Measurements from ENCODE around the gene ATXN7L1. TPM values are rescaled to one million over a fixed set of nuclear protein-coding genes. Genes with fewer than 3 reads are reported as not detected.

ATXN7L1 gene
- total and polyA plus RNA-seq, 2 of the 13 experiments (the other 11 are each of a cell fraction or from before 2014, with no cell fraction given): 4.1 to 7.8 TPM

DNA sequence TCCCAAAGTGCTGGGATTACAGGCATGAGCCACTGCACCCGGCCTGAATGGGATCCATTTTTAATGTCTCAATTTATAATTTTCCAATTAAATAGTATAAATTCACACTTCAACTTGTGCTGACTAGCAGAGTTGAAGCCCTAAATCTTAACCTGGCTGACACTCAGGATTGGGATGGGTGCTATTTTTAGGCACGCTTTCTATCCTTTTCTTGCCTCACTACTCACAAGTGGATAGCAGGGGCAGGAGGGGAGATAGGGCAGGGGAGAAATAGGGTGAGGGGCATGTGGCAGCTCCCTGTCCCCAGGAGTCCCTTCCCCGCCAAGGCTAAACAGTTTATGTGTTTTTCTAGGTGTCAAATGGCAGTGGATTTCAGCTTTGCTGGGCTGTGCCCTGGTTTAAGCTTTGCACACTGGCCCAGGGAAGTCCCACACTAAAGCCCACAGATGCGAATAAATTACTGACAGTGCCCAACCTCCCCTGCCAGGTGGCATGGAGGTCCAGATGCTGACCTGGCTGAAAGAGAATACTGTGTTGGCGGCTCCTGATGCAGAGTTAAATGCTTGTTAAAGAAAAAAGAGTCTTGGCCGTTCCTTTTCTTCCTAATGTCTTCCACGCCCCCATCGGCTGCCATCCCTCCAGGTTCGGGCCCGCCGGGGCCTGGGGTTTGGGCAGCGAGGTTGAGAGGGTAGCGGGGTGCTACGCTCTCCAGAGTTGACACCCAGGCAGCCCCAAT, 259.0 kb downstream of the ATXN7L1 start:
- Histone ChIP-seq H3K9me3 (ENCODE audit: low read length) (no peaks in the 10 kb centered on the region), H3K36me3 (replicated peaks in 1 of 2; ENCODE audit: control insufficient read depth in 1 of 2, insufficient read depth in 2 of 2, low read length in 2 of 2) (peaks cover 2 to 3% of the 10 kb centered on the region in 2 experiments; a peak in 2 of 5 replicates), H2AFZ (ENCODE audit: low read length) (no peak overlapping the region), H4K20me1 (ENCODE audit: insufficient read depth, low read length) (no peaks in the 10 kb centered on the region), H3K27me3 (ENCODE audit: control insufficient read depth in 1 of 2, insufficient read depth in 2 of 2, low read length in 2 of 2) (no peaks in the 10 kb centered on the region), H3K4me1 (ENCODE audit: insufficient read depth, low read length) (no peaks in the 10 kb centered on the region), H3K27ac (ENCODE audit: extremely low read length, insufficient read depth, low read length) (no peak overlapping the region), H3K4me2 (ENCODE audit: low read depth, low read length) (no peak overlapping the region), H3K9ac (ENCODE audit: insufficient read depth, low read depth, low read length) (no peak overlapping the region), H3K79me2 (ENCODE audit: insufficient read depth, low read length) (no peaks in the 10 kb centered on the region), H3K4me3 (replicated peaks in 1 of 3; ENCODE audit: insufficient read depth in 1 of 3, low read depth in 2 of 3, low read length in 3 of 3) (no peak overlapping the region)
- TF ChIP-seq, protein P1, sequence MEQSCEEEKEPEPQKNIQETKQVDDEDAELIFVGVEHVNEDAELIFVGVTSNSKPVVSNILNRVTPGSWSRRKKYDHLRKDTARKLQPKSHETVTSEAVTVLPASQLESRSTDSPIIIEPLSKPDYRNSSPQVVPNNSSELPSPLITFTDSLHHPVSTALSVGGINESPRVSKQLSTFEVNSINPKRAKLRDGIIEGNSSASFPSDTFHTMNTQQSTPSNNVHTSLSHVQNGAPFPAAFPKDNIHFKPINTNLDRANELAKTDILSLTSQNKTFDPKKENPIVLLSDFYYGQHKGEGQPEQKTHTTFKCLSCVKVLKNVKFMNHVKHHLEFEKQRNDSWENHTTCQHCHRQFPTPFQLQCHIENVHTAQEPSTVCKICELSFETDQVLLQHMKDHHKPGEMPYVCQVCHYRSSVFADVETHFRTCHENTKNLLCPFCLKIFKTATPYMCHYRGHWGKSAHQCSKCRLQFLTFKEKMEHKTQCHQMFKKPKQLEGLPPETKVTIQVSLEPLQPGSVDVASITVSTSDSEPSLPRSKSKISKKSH (CRISPR knock-in tag; IDR thresholded peaks at IDR 0.05; ENCODE audit: borderline replicate concordance): no peak
- TF ChIP-seq ZNF773 (CRISPR knock-in tag; IDR thresholded peaks at IDR 0.05; ENCODE audit: borderline replicate concordance): no peak
- TF ChIP-seq KDM1A (CRISPR knock-in tag; IDR thresholded peaks at IDR 0.05): no peak
- FAIRE-seq: no peak
- intact Hi-C loops (cut with micrococcal nuclease; ENCODE audit: unreplicated experiment) (no loop called here), in situ Hi-C loops (cut with HindIII; ENCODE audit: extremely low pct_ligation_motif_present, low pct_unique_long_range_greater_than_20kb) (no loop called here)
- no TSS peak for BruUV-seq (replicated peaks)
- WGBS (ENCODE audit: low lambda C conversion rate): 94% methylated on average over 13 of the region's 14 CpGs
- ChIA-PET CTCF (ENCODE audit: low intra/inter-chr PET ratio, low total read pairs) (no interaction called here), POLR2A (no interaction called here)
- no peak for DNase-seq (ENCODE audit: low spot score)
- no peak for ATAC-seq

DNA sequence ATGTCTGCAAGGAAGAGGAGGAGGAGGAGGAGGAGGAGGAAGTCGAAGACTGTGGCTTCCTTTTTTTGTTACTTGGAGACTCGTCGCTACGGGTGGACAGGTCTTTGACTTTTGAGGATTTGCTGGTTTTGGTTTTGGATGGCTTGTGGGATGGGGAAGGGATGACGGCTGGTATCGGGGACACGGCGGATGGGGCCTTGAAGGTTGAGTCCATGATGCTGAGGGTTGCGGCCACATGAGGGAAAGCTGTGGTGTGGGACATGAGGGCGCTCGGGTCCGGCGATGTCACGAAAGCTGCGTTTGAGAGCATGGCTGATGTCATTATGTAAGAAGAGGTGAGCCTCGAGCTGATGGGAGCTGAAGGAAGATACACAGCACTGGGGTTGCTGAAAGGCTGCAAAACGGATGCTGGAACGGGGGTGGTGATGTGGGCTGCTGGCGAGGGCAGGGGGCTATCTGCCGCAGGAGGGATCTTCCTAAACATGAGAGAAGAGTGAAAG, 262.0 kb downstream of the ATXN7L1 start:
- Histone ChIP-seq H3K79me2 (ENCODE audit: insufficient read depth, low read length) (no peaks in the 10 kb centered on the region), H3K9ac (ENCODE audit: insufficient read depth, low read depth, low read length) (no peak overlapping the region), H3K4me1 (ENCODE audit: insufficient read depth, low read length) (no peaks in the 10 kb centered on the region), H3K27me3 (ENCODE audit: control insufficient read depth in 1 of 2, insufficient read depth in 2 of 2, low read length in 2 of 2) (no peaks in the 10 kb centered on the region), H3K36me3 (replicated peaks in 1 of 2; ENCODE audit: control insufficient read depth in 1 of 2, insufficient read depth in 2 of 2, low read length in 2 of 2) (peaks cover 2 to 3% of the 10 kb centered on the region in 2 experiments; a peak in 2 of 5 replicates), H3K4me2 (ENCODE audit: low read depth, low read length) (no peak overlapping the region), H2AFZ (ENCODE audit: low read length) (no peak overlapping the region), H3K4me3 (replicated peaks in 1 of 3; ENCODE audit: insufficient read depth in 1 of 3, low read depth in 2 of 3, low read length in 3 of 3) (no peak overlapping the region), H4K20me1 (ENCODE audit: insufficient read depth, low read length) (no peaks in the 10 kb centered on the region), H3K27ac (ENCODE audit: extremely low read length, insufficient read depth, low read length) (no peak overlapping the region), H3K9me3 (ENCODE audit: low read length) (no peaks in the 10 kb centered on the region)
- ATAC-seq (no peak), DNase-seq (ENCODE audit: low spot score) (no peak), FAIRE-seq (no peak)
- ChIA-PET CTCF (ENCODE audit: low intra/inter-chr PET ratio, low total read pairs) (no interaction called here), POLR2A (no interaction called here)
- no TSS peak for BruUV-seq (replicated peaks)
- in situ Hi-C loops (cut with HindIII; ENCODE audit: extremely low pct_ligation_motif_present, low pct_unique_long_range_greater_than_20kb) (no loop called here), intact Hi-C loops (cut with micrococcal nuclease; ENCODE audit: unreplicated experiment) (no loop called here)
- 92% methylated on average over 20 of the region's 20 CpGs for WGBS (ENCODE audit: low lambda C conversion rate)
- TF ChIP-seq HDAC6 (IDR thresholded peaks at IDR 0.05; ENCODE audit: low read depth, low read length) (no peak), ZNF124 (CRISPR knock-in tag; IDR thresholded peaks at IDR 0.05) (no peak), HOXA3 (CRISPR knock-in tag; IDR thresholded peaks at IDR 0.05) (no peak), MIXL1 (CRISPR knock-in tag; IDR thresholded peaks at IDR 0.05) (no peak), ZKSCAN1 (IDR thresholded peaks at IDR 0.05; ENCODE audit: low read length) (no peak), ZNF256 (CRISPR knock-in tag; conservative IDR thresholded peaks at IDR 0.05) (no peak), CEBPB (IDR thresholded peaks at IDR 0.05; ENCODE audit: borderline replicate concordance, low read depth, low read length) (no peak), ZNF138 (CRISPR knock-in tag; IDR thresholded peaks at IDR 0.05; ENCODE audit: low read depth) (no peak)
- TF ChIP-seq, protein P2, sequence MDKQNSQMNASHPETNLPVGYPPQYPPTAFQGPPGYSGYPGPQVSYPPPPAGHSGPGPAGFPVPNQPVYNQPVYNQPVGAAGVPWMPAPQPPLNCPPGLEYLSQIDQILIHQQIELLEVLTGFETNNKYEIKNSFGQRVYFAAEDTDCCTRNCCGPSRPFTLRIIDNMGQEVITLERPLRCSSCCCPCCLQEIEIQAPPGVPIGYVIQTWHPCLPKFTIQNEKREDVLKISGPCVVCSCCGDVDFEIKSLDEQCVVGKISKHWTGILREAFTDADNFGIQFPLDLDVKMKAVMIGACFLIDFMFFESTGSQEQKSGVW (CRISPR knock-in tag; IDR thresholded peaks at IDR 0.05; ENCODE audit: borderline replicate concordance): no peak
- TF ChIP-seq, protein P3, sequence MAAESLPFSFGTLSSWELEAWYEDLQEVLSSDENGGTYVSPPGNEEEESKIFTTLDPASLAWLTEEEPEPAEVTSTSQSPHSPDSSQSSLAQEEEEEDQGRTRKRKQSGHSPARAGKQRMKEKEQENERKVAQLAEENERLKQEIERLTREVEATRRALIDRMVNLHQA (CRISPR knock-in tag; IDR thresholded peaks at IDR 0.05): no peak
- TF ChIP-seq, protein P4, sequence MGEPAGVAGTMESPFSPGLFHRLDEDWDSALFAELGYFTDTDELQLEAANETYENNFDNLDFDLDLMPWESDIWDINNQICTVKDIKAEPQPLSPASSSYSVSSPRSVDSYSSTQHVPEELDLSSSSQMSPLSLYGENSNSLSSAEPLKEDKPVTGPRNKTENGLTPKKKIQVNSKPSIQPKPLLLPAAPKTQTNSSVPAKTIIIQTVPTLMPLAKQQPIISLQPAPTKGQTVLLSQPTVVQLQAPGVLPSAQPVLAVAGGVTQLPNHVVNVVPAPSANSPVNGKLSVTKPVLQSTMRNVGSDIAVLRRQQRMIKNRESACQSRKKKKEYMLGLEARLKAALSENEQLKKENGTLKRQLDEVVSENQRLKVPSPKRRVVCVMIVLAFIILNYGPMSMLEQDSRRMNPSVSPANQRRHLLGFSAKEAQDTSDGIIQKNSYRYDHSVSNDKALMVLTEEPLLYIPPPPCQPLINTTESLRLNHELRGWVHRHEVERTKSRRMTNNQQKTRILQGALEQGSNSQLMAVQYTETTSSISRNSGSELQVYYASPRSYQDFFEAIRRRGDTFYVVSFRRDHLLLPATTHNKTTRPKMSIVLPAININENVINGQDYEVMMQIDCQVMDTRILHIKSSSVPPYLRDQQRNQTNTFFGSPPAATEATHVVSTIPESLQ (CRISPR knock-in tag; conservative IDR thresholded peaks at IDR 0.05): no peak
